GM18505 (cell line): ENCODE data around the gene SELENOS.

ENCODE experiments used
- ATAC-seq: cut with Tn5 transposase; IDR thresholded peaks from one replicate; pipeline ENCODE4 v1.9.1; 2021; ENCODE audit not compliant: unreplicated experiment
- POLR2A ChIP-seq: IDR thresholded peaks from 4 replicates; pipeline ENCODE4 v1.6.1; 2011; ENCODE audit warnings: borderline replicate concordance; ENCODE audit not compliant: insufficient read depth, insufficient read length; ENCODE audit errors: extremely low read depth

The SELENOS gene

GRCh38 chr15:101273534-101273933 is 3.8 kb downstream of the SELENOS start:
- ATAC-seq = no peak
- TF ChIP-seq POLR2A = no peak

GRCh38 chr15:101272584-101272983 is 4.7 kb downstream of the SELENOS start:
- ATAC-seq = no peak
- no peak for TF ChIP-seq POLR2A

GRCh38 chr15:101269479-101270223 is 7.6 kb downstream of the SELENOS start:
- TF ChIP-seq POLR2A = no peak
- ATAC-seq = no peak

- no peak for TF ChIP-seq POLR2A
- no peak for ATAC-seq
Measured at GRCh38 chr15:101267320-101268104, 9.8 kb downstream of the SELENOS start.

GRCh38 chr15:101266787-101267186 is 10.5 kb downstream of the SELENOS start:
- no peak for TF ChIP-seq POLR2A
- ATAC-seq = no peak

- no peak for TF ChIP-seq POLR2A
- ATAC-seq = no peak
Measured at GRCh38 chr15:101266034-101266433, 11.3 kb downstream of the SELENOS start.

- no peak for TF ChIP-seq POLR2A
- ATAC-seq = no peak
Measured at GRCh38 chr15:101264911-101265641, 12.2 kb downstream of the SELENOS start.

- no peak for ATAC-seq
- TF ChIP-seq POLR2A = no peak
Measured at GRCh38 chr15:101264011-101264410, 13.3 kb downstream of the SELENOS start.

- no peak for ATAC-seq
- no peak for TF ChIP-seq POLR2A
Measured at GRCh38 chr15:101262551-101262950, 14.7 kb downstream of the SELENOS start.

- no peak for ATAC-seq
- TF ChIP-seq POLR2A = no peak
Measured at GRCh38 chr15:101258238-101259144, 18.8 kb downstream of the SELENOS start.

- no peak for TF ChIP-seq POLR2A
- no peak for ATAC-seq
Measured at GRCh38 chr15:101256757-101257156, 20.5 kb downstream of the SELENOS start.

GRCh38 chr15:101255615-101256241 is 21.6 kb downstream of the SELENOS start:
- ATAC-seq = no peak
- no peak for TF ChIP-seq POLR2A
